ENCODE data around the gene BLM. TPM values are rescaled to one million over a fixed set of nuclear protein-coding genes. Genes with fewer than 3 reads are reported as not detected.

Gene BLM
- polyA plus RNA-seq, 1 of the 3 experiments (the other 2 are of a cell fraction): 2.7 TPM

- Histone ChIP-seq H3K27ac (ENCODE audit: low read depth in 2 of 2, low read length in 1 of 2) (no peak overlapping the region), H3K27me3 (ENCODE audit: insufficient read depth) (no peaks in the 10 kb centered on the region), H3K79me2 (ENCODE audit: insufficient read depth) (peaks cover 3% of the 10 kb centered on the region), H3K4me1 (ENCODE audit: control insufficient read depth in 1 of 2, insufficient read depth in 2 of 2, low read depth in 1 of 2, low read length in 1 of 2) (no peaks in the 10 kb centered on the region), H3K9me3 (no peaks in the 10 kb centered on the region), H4K20me1 (ENCODE audit: insufficient read depth) (no peaks in the 10 kb centered on the region), H3K9ac (no peak overlapping the region), H3K4me2 (no peak overlapping the region), H3K9me2 (no peaks in the 10 kb centered on the region), H2AFZ (ENCODE audit: low read depth) (no peak overlapping the region; the same call in 1 of the 2 replicates), H3K4me3 (ENCODE audit: low read depth in 2 of 2, low read length in 1 of 2) (no peak overlapping the region), H3K36me3 (replicated peaks in 1 of 2; ENCODE audit: control insufficient read depth in 1 of 2, insufficient read depth in 2 of 2, low read length in 1 of 2) (no peaks in the 10 kb centered on the region), H3F3A (replicated peaks; ENCODE audit: insufficient read depth) (peaks cover 6% of the 10 kb centered on the region)
- 97% methylated on average over 3 of the region's 3 CpGs for WGBS (ENCODE audit: low lambda C conversion rate)
- POLR2A ChIA-PET: no interaction called here
- CTCF ChIA-PET: no interaction called here
- no peak for TF ChIP-seq ELF1 (IDR thresholded peaks at IDR 0.05)
- TF ChIP-seq FOSL2 (IDR thresholded peaks at IDR 0.05; ENCODE audit: borderline replicate concordance, low read depth): no peak
- no peak for TF ChIP-seq MEF2A (IDR thresholded peaks at IDR 0.05; ENCODE audit: borderline replicate concordance, low read depth)
- TF ChIP-seq YY1 (IDR thresholded peaks at IDR 0.05; ENCODE audit: low read depth): no peak
- TF ChIP-seq GABPA (IDR thresholded peaks at IDR 0.05; ENCODE audit: low read depth): no peak
- no peak for TF ChIP-seq USF2 (IDR thresholded peaks at IDR 0.05; ENCODE audit: borderline replicate concordance, low read depth, low read length)
- TF ChIP-seq TAF1 (IDR thresholded peaks at IDR 0.05; ENCODE audit: borderline replicate concordance, low read depth, low read length): no peak
- no peak for TF ChIP-seq NFIC (IDR thresholded peaks at IDR 0.05; ENCODE audit: borderline replicate concordance)
- TF ChIP-seq PBX3 (IDR thresholded peaks at IDR 0.05): no peak
- TF ChIP-seq TEAD4 (IDR thresholded peaks at IDR 0.05; ENCODE audit: borderline replicate concordance, insufficient read depth): no peak
- TF ChIP-seq FOXM1 (IDR thresholded peaks at IDR 0.05; ENCODE audit: low read depth): no peak
- TF ChIP-seq MXI1 (IDR thresholded peaks at IDR 0.05; ENCODE audit: low read depth, low read length): no peak
- DNase-seq: no peak
Measured at GRCh38 chr15:90742087-90742486, 24.9 kb downstream of the BLM start.

GRCh38 chr15:90743407-90743806, 26.3 kb downstream of the BLM start:
- WGBS (ENCODE audit: low lambda C conversion rate): 43% methylated on average over 1 of the region's 1 CpG
- H3K9me2 ChIP-seq: no peaks in the 10 kb centered on the region
- CTCF ChIA-PET: interaction anchor here (1.4 kb wide), 1 partner anchor 142 kb away, joined by 3 read pairs; no protein-coding TSS in a partner anchor

More at GRCh38 chr15:90743407-90743806, 26.3 kb downstream of the BLM start:
- Histone ChIP-seq H3K9me3 (no peaks in the 10 kb centered on the region), H3K4me3 (ENCODE audit: low read depth in 2 of 2, low read length in 1 of 2) (no peak overlapping the region), H4K20me1 (ENCODE audit: insufficient read depth) (no peaks in the 10 kb centered on the region), H3K79me2 (ENCODE audit: insufficient read depth) (peaks cover 3% of the 10 kb centered on the region), H2AFZ (ENCODE audit: low read depth) (no peak overlapping the region), H3K9ac (no peak overlapping the region), H3K4me2 (no peak overlapping the region), H3K27me3 (ENCODE audit: insufficient read depth) (no peaks in the 10 kb centered on the region), H3F3A (replicated peaks; ENCODE audit: insufficient read depth) (peaks cover 6% of the 10 kb centered on the region), H3K36me3 (replicated peaks in 1 of 2; ENCODE audit: control insufficient read depth in 1 of 2, insufficient read depth in 2 of 2, low read length in 1 of 2) (peaks cover 0 to 3% of the 10 kb centered on the region in 2 experiments), H3K27ac (ENCODE audit: low read depth in 2 of 2, low read length in 1 of 2) (no peak overlapping the region), H3K4me1 (ENCODE audit: control insufficient read depth in 1 of 2, insufficient read depth in 2 of 2, low read depth in 1 of 2, low read length in 1 of 2) (no peaks in the 10 kb centered on the region)
- TF ChIP-seq RAD21 (IDR thresholded peaks at IDR 0.05; ENCODE audit: low read length) (no peak), USF2 (IDR thresholded peaks at IDR 0.05; ENCODE audit: borderline replicate concordance, low read depth, low read length) (no peak), FOXJ3 (CRISPR knock-in tag; IDR thresholded peaks at IDR 0.05) (no peak), TEAD4 (IDR thresholded peaks at IDR 0.05; ENCODE audit: borderline replicate concordance, insufficient read depth) (no peak), SMC3 (IDR thresholded peaks at IDR 0.05; ENCODE audit: low read depth, low read length) (no peak), GATA2 (CRISPR knock-in tag; IDR thresholded peaks at IDR 0.05) (no peak), USF1 (IDR thresholded peaks at IDR 0.05; ENCODE audit: borderline replicate concordance, low read depth) (no peak), ELF1 (IDR thresholded peaks at IDR 0.05) (no peak), SIN3A (IDR thresholded peaks at IDR 0.05; ENCODE audit: borderline replicate concordance, low read depth, low read length) (no peak), REST (IDR thresholded peaks at IDR 0.05; ENCODE audit: low read depth, low read length) (no peak), FOXM1 (IDR thresholded peaks at IDR 0.05; ENCODE audit: low read depth) (no peak), TAF1 (IDR thresholded peaks at IDR 0.05; ENCODE audit: borderline replicate concordance, low read depth, low read length) (no peak), JUND (IDR thresholded peaks at IDR 0.05) (no peak)
- DNase-seq: no peak
- POLR2A ChIA-PET: no interaction called here

Measured in SK-N-SH (cell line).